ENCODE measurements around the gene ACTL10.

The ACTL10 gene

GRCh38 chr20:33654680-33655161, 12.0 kb upstream of the ACTL10 start:
- no peak for FAIRE-seq
- DNase-seq (ENCODE audit: insufficient read length, low spot score), result no peak
- no peak for TF ChIP-seq SPI1 (IDR thresholded peaks at IDR 0.05; ENCODE audit: low read depth, low read length)
- no peak for TF ChIP-seq POU2F2 (IDR thresholded peaks at IDR 0.05; ENCODE audit: low read depth, low read length)
- TF ChIP-seq TAF1 (IDR thresholded peaks at IDR 0.05; ENCODE audit: low read depth, low read length), result no peak
- TF ChIP-seq POLR2AphosphoS5 (IDR thresholded peaks at IDR 0.05; ENCODE audit: low read depth, low read length), result no peak
- TF ChIP-seq PAX5 (IDR thresholded peaks at IDR 0.05; ENCODE audit: insufficient read depth, low read length, severe bottlenecking), result no peak
- TF ChIP-seq POLR2A (IDR thresholded peaks at IDR 0.05; ENCODE audit: low read depth, low read length), result no peak

- TF ChIP-seq SPI1 (IDR thresholded peaks at IDR 0.05; ENCODE audit: low read depth, low read length), result no peak
- no peak for TF ChIP-seq POU2F2 (IDR thresholded peaks at IDR 0.05; ENCODE audit: low read depth, low read length)
- no peak for TF ChIP-seq POLR2A (IDR thresholded peaks at IDR 0.05; ENCODE audit: low read depth, low read length)
- TF ChIP-seq TAF1 (IDR thresholded peaks at IDR 0.05; ENCODE audit: low read depth, low read length), result no peak
- FAIRE-seq, result no peak
- DNase-seq (ENCODE audit: insufficient read length, low spot score), result no peak
Measured at GRCh38 chr20:33655164-33655563, 11.6 kb upstream of the ACTL10 start.

GRCh38 chr20:33656010-33656782, 10.5 kb upstream of the ACTL10 start:
- DNase-seq (ENCODE audit: insufficient read length, low spot score) (no peak), FAIRE-seq (no peak)
- TF ChIP-seq POLR2AphosphoS5 (IDR thresholded peaks at IDR 0.05; ENCODE audit: low read depth, low read length), result no peak
- no peak for TF ChIP-seq TAF1 (IDR thresholded peaks at IDR 0.05; ENCODE audit: low read depth, low read length)
- no peak for TF ChIP-seq SPI1 (IDR thresholded peaks at IDR 0.05; ENCODE audit: low read depth, low read length)
- no peak for TF ChIP-seq PAX5 (IDR thresholded peaks at IDR 0.05; ENCODE audit: insufficient read depth, low read length, severe bottlenecking)
- no peak for TF ChIP-seq POLR2A (IDR thresholded peaks at IDR 0.05; ENCODE audit: low read depth, low read length)
- TF ChIP-seq POU2F2 (IDR thresholded peaks at IDR 0.05; ENCODE audit: low read depth, low read length), result no peak

GRCh38 chr20:33656783-33657703, 9.7 kb upstream of the ACTL10 start:
- DNase-seq (ENCODE audit: insufficient read length, low spot score), result no peak
- FAIRE-seq, result no peak
- TF ChIP-seq SPI1 (IDR thresholded peaks at IDR 0.05; ENCODE audit: low read depth, low read length), result no peak
- no peak for TF ChIP-seq TAF1 (IDR thresholded peaks at IDR 0.05; ENCODE audit: low read depth, low read length)
- peak; percentile 48; the same call in 1 of the 2 replicates for TF ChIP-seq POU2F2 (IDR thresholded peaks at IDR 0.05; ENCODE audit: low read depth, low read length)
- no peak for TF ChIP-seq POLR2A (IDR thresholded peaks at IDR 0.05; ENCODE audit: low read depth, low read length)
- no peak for TF ChIP-seq PAX5 (IDR thresholded peaks at IDR 0.05; ENCODE audit: insufficient read depth, low read length, severe bottlenecking)
- TF ChIP-seq POLR2AphosphoS5 (IDR thresholded peaks at IDR 0.05; ENCODE audit: low read depth, low read length), result no peak

GRCh38 chr20:33657704-33658095, 9.0 kb upstream of the ACTL10 start:
- FAIRE-seq, result no peak
- TF ChIP-seq TAF1 (IDR thresholded peaks at IDR 0.05; ENCODE audit: low read depth, low read length), result no peak
- no peak for TF ChIP-seq SPI1 (IDR thresholded peaks at IDR 0.05; ENCODE audit: low read depth, low read length)
- no peak for TF ChIP-seq PAX5 (IDR thresholded peaks at IDR 0.05; ENCODE audit: insufficient read depth, low read length, severe bottlenecking)
- TF ChIP-seq POLR2A (IDR thresholded peaks at IDR 0.05; ENCODE audit: low read depth, low read length), result no peak
- TF ChIP-seq POU2F2 (IDR thresholded peaks at IDR 0.05; ENCODE audit: low read depth, low read length), result no peak
- TF ChIP-seq POLR2AphosphoS5 (IDR thresholded peaks at IDR 0.05; ENCODE audit: low read depth, low read length), result no peak
- DNase-seq (ENCODE audit: insufficient read length, low spot score), result no peak

- no peak for TF ChIP-seq TAF1 (IDR thresholded peaks at IDR 0.05; ENCODE audit: low read depth, low read length)
- TF ChIP-seq SPI1 (IDR thresholded peaks at IDR 0.05; ENCODE audit: low read depth, low read length), result no peak
- no peak for TF ChIP-seq POU2F2 (IDR thresholded peaks at IDR 0.05; ENCODE audit: low read depth, low read length)
- no peak for TF ChIP-seq POLR2AphosphoS5 (IDR thresholded peaks at IDR 0.05; ENCODE audit: low read depth, low read length)
- TF ChIP-seq POLR2A (IDR thresholded peaks at IDR 0.05; ENCODE audit: low read depth, low read length), result no peak
- TF ChIP-seq PAX5 (IDR thresholded peaks at IDR 0.05; ENCODE audit: insufficient read depth, low read length, severe bottlenecking), result no peak
- DNase-seq (ENCODE audit: insufficient read length, low spot score), result peak; percentile 6
- FAIRE-seq, result no peak
Measured at GRCh38 chr20:33658510-33658909, 8.2 kb upstream of the ACTL10 start.

GRCh38 chr20:33658929-33659328, 7.8 kb upstream of the ACTL10 start:
- TF ChIP-seq TAF1 (IDR thresholded peaks at IDR 0.05; ENCODE audit: low read depth, low read length) (no peak), SPI1 (IDR thresholded peaks at IDR 0.05; ENCODE audit: low read depth, low read length) (no peak), POLR2A (IDR thresholded peaks at IDR 0.05; ENCODE audit: low read depth, low read length) (no peak), POLR2AphosphoS5 (IDR thresholded peaks at IDR 0.05; ENCODE audit: low read depth, low read length) (no peak), PAX5 (IDR thresholded peaks at IDR 0.05; ENCODE audit: insufficient read depth, low read length, severe bottlenecking) (no peak)
- FAIRE-seq (no peak), DNase-seq (ENCODE audit: insufficient read length, low spot score) (no peak)

GRCh38 chr20:33659341-33660034, 7.3 kb upstream of the ACTL10 start:
- FAIRE-seq (no peak), DNase-seq (ENCODE audit: insufficient read length, low spot score) (no peak)
- no peak for TF ChIP-seq POLR2AphosphoS5 (IDR thresholded peaks at IDR 0.05; ENCODE audit: low read depth, low read length)
- no peak for TF ChIP-seq TAF1 (IDR thresholded peaks at IDR 0.05; ENCODE audit: low read depth, low read length)
- no peak for TF ChIP-seq POLR2A (IDR thresholded peaks at IDR 0.05; ENCODE audit: low read depth, low read length)
- TF ChIP-seq SPI1 (IDR thresholded peaks at IDR 0.05; ENCODE audit: low read depth, low read length), result no peak
- TF ChIP-seq PAX5 (IDR thresholded peaks at IDR 0.05; ENCODE audit: insufficient read depth, low read length, severe bottlenecking), result no peak
- TF ChIP-seq POU2F2 (IDR thresholded peaks at IDR 0.05; ENCODE audit: low read depth, low read length), result no peak

All from GM12891 (cell line).